Raji (cell line): ENCODE measurements around the gene LATS2.

ENCODE experiments used
- POLR2A ChIP-seq: IDR thresholded peaks from 2 replicates; pipeline ENCODE4 v1.6.1; 2011; ENCODE audit warnings: low read depth, low read length, control low read depth; ENCODE audit not compliant: insufficient read depth

LATS2 gene

GRCh38 chr13:20984879-20985278, 76.5 kb downstream of the LATS2 start:
- no peak for TF ChIP-seq POLR2A

GRCh38 chr13:20983386-20983785, 78.0 kb downstream of the LATS2 start:
- TF ChIP-seq POLR2A: no peak

- no peak for TF ChIP-seq POLR2A
Observed at GRCh38 chr13:20981370-20982095, 79.9 kb downstream of the LATS2 start.

GRCh38 chr13:20980899-20981298, 80.5 kb downstream of the LATS2 start:
- no peak for TF ChIP-seq POLR2A

GRCh38 chr13:20980430-20980829, 81.0 kb downstream of the LATS2 start:
- no peak for TF ChIP-seq POLR2A

GRCh38 chr13:20977394-20977793, 84.0 kb downstream of the LATS2 start:
- no peak for TF ChIP-seq POLR2A

GRCh38 chr13:20974981-20975585, 86.3 kb downstream of the LATS2 start:
- TF ChIP-seq POLR2A: no peak

- TF ChIP-seq POLR2A: no peak
Observed at GRCh38 chr13:20973886-20974425, 87.4 kb downstream of the LATS2 start.

- TF ChIP-seq POLR2A: no peak
Observed at GRCh38 chr13:20972731-20973130, 88.7 kb downstream of the LATS2 start.

GRCh38 chr13:20969182-20969581, 92.2 kb downstream of the LATS2 start:
- TF ChIP-seq POLR2A: no peak

- no peak for TF ChIP-seq POLR2A
Observed at GRCh38 chr13:20968745-20969144, 92.6 kb downstream of the LATS2 start.

- TF ChIP-seq POLR2A: no peak
Observed at GRCh38 chr13:20967340-20967739, 94.0 kb downstream of the LATS2 start.

- no peak for TF ChIP-seq POLR2A
Observed at GRCh38 chr13:20964904-20965303, 96.5 kb downstream of the LATS2 start.

GRCh38 chr13:20960663-20961309, 100.6 kb downstream of the LATS2 start:
- TF ChIP-seq POLR2A: no peak

- no peak for TF ChIP-seq POLR2A
Observed at GRCh38 chr13:20955496-20955895, 105.9 kb downstream of the LATS2 start.
